Psoas muscle (tissue), 8 donors: ENCODE data around the gene LRG1. TPM values are rescaled to one million over a fixed set of nuclear protein-coding genes. Genes with fewer than 3 reads are reported as not detected.
A peak's percentile ranks its signal among the peaks of the same experiment; 100 is the strongest.

Experiments
- ATAC-seq, 4 donors: fragments of 200-7000 bp; cut with Tn5 transposase; one replicate each; pipeline ENCODE4 v1.9.1; 2020; ENCODE audit warnings: moderate library complexity in 3 of 4, mild to moderate bottlenecking in 2 of 4
- DNase-seq, 2 donors: peaks; one replicate each; pipeline ENCODE4 v3.0.0-alpha.2; 2020
- H3K27ac ChIP-seq: fragments of 200-600 bp; one replicate; pipeline ENCODE4 v1.8.0; 2022
- H3K27me3 ChIP-seq, 3 donors: fragments of 200-600 bp in 1 of 3; one replicate each; pipeline versions ENCODE4 v1.6.1 to v1.8.0; 2013 to 2022; ENCODE audit warnings: low read length in 2 of 3, mild to moderate bottlenecking in 2 of 3, moderate library complexity in 1 of 3; ENCODE audit not compliant: insufficient read depth in 3 of 3
- H3K36me3 ChIP-seq, 2 donors: fragments of 200-600 bp in 1 of 2; one replicate each; pipeline versions ENCODE4 v1.6.1 to v1.8.0; 2013 to 2022; ENCODE audit warnings: low read depth in 1 of 2, mild to moderate bottlenecking in 1 of 2, moderate library complexity in 1 of 2; ENCODE audit not compliant: insufficient read depth in 1 of 2
- H3K4me1 ChIP-seq: fragments of 200-600 bp; one replicate; pipeline ENCODE4 v1.8.0; 2022
- H3K4me3 ChIP-seq: fragments of 200-600 bp; one replicate; pipeline ENCODE4 v1.8.0; 2022; ENCODE audit warnings: mild to moderate bottlenecking
- H3K9me3 ChIP-seq: fragments of 200-600 bp; one replicate; pipeline ENCODE4 v1.8.0; 2022
- CTCF ChIP-seq: fragments of 200-600 bp; IDR thresholded peaks from one replicate; pipeline ENCODE4 v1.8.0; 2022; ENCODE audit warnings: antibody characterized with exemption
- WGBS, 3 donors: extraction: QIAGEN DNeasy Blood & Tissue Kit; methylation state at CpG; one replicate each; pipeline versions ENCODE4 v1.1.6 to v1.1.7; 2013; 5-methylcytosine and 5-hydroxymethylcytosine counted together
- intact Hi-C, 2 donors: fragments of 100-400 bp; cut with DNase I; formaldehyde crosslinking; loops; one replicate each; pipeline versions ENCODE4 v1.11.0 to v1.14.2; 2022
- polyA plus RNA-seq, 3 donors: library from polyadenylated mRNA; stranded (reverse); fragments of 200-250 nt; gene quantifications; one replicate each; pipeline ENCODE4 v1.2.3, GENCODE V29; 2013
- total RNA-seq, 4 donors: library from RNA; stranded (reverse); fragmentation: NEBNext Ultra II Directional in 2 of 4; extraction: Animal tissue kit (Norgen Biotek cat#: 25700) in 2 of 4; gene quantifications; one replicate each; pipeline versions ENCODE4 v1.2.1 to v1.2.4, GENCODE V29; 2021 to 2023
- donor health status: healthy with polysubstance abuse.
- donor health status: DM: no; HTN: no; CAD: no; lungs with moderate emphysema.
- donor health status: Bipolar disorder and iron deficiency.
- donor health status: healthy.
- donor health status: DM: yes; HTN: yes; CAD: no.
- donor health status: DM: no; HTN: no; CAD: no.
- donor health status: DM: no; HTN: no; CAD: no.
- donor health status: DM: yes; HTN: yes; CAD: no.

Gene LRG1
- total and polyA plus RNA-seq, 7 donors = 0.09 to 1.8 (median 0.42) TPM; not detected in 1

- ATAC-seq (peak in 3 of 4 donors; percentile 16 to 28 (median 22)), DNase-seq (peak in 1 of 2 donors; percentile 53)
- H3K36me3 ChIP-seq = peaks cover 4 to 75% of the 10 kb centered on the region in 2 donors
- TF ChIP-seq CTCF = no peak
- H3K27ac ChIP-seq = no peak overlapping the region
- no peaks in the 10 kb centered on the region for H3K9me3 ChIP-seq
- WGBS, 3 donors = 90 to 92% (median 91%) methylated on average over 12 of the region's 12 CpGs
- no peak overlapping the region for H3K4me3 ChIP-seq
- no peaks in the 10 kb centered on the region for H3K27me3 ChIP-seq
- H3K4me1 ChIP-seq = no peaks in the 10 kb centered on the region
- intact Hi-C loops = no loop called here
Observed at GRCh38 chr19:4495471-4495870, 44.4 kb downstream of the LRG1 start.

GRCh38 chr19:4494691-4495064 is 45.2 kb downstream of the LRG1 start:
- Histone ChIP-seq H3K27ac (no peak overlapping the region), H3K4me1 (no peaks in the 10 kb centered on the region), H3K4me3 (no peak overlapping the region), H3K36me3 (peaks cover 4 to 76% of the 10 kb centered on the region in 2 donors), H3K27me3 (no peaks in the 10 kb centered on the region), H3K9me3 (no peaks in the 10 kb centered on the region)
- WGBS, 3 donors = 93 to 96% (median 95%) methylated on average over 8 of the region's 8 CpGs
- no peak for TF ChIP-seq CTCF
- intact Hi-C loops = no loop called here
- ATAC-seq (no peak), DNase-seq (no peak)

GRCh38 chr19:4493929-4494690 is 45.7 kb downstream of the LRG1 start:
- intact Hi-C loops = no loop called here
- ATAC-seq (no peak), DNase-seq (no peak)

GRCh38 chr19:4493104-4493928 is 46.5 kb downstream of the LRG1 start:
- Histone ChIP-seq H3K27ac (no peak overlapping the region), H3K9me3 (no peaks in the 10 kb centered on the region), H3K4me3 (no peak overlapping the region), H3K4me1 (no peaks in the 10 kb centered on the region), H3K27me3 (no peaks in the 10 kb centered on the region), H3K36me3 (peaks cover 4 to 76% of the 10 kb centered on the region in 2 donors)
- DNase-seq (no peak), ATAC-seq (no peak)
- 94 to 95% (median 94%) methylated on average over 32 to 41 of the region's 41 CpGs for WGBS, 3 donors
- no peak for TF ChIP-seq CTCF
- intact Hi-C loops = no loop called here

More at GRCh38 chr19:4493929-4494690, 45.7 kb downstream of the LRG1 start:
- no peak for TF ChIP-seq CTCF
- Histone ChIP-seq H3K4me1 (no peaks in the 10 kb centered on the region), H3K36me3 (peaks cover 4 to 76% of the 10 kb centered on the region in 2 donors), H3K9me3 (no peaks in the 10 kb centered on the region), H3K27ac (no peak overlapping the region), H3K27me3 (no peaks in the 10 kb centered on the region), H3K4me3 (no peak overlapping the region)
- 96 to 97% (median 97%) methylated on average over 41 to 61 of the region's 61 CpGs for WGBS, 3 donors
